HL-60 (cell line): Measurements from ENCODE around the gene IL6ST.

Experiments used
- DNase-seq, 2 experiments: peaks; one replicate each; pipeline ENCODE4 v3.0.0-alpha.2; 2010 to 2020; ENCODE audit warnings: low read depth in 1 of 2, low spot score in 1 of 2
- H3K27ac ChIP-seq: fragments of 250-450 bp; sonication (Bioruptor Pico); replicated peaks from 2 replicates; pipeline ENCODE4 v1.5.1; 2020; ENCODE audit warnings: mild to moderate bottlenecking, moderate library complexity
- H3K27me3 ChIP-seq: fragments of 250-450 bp; sonication (Bioruptor Pico); 2 replicates; pipeline ENCODE4 v1.5.1; 2021; ENCODE audit warnings: mild to moderate bottlenecking, moderate library complexity; ENCODE audit not compliant: insufficient read depth, poor library complexity, severe bottlenecking
- H3K4me3 ChIP-seq: replicated peaks from 2 replicates; pipeline ENCODE4 v1.5.1; 2011; ENCODE audit warnings: mild to moderate bottlenecking, control low read depth, low read length; ENCODE audit not compliant: insufficient read depth
- GABPA ChIP-seq: IDR thresholded peaks from 2 replicates; pipeline ENCODE4 v1.6.1; 2012; ENCODE audit warnings: low read depth
- POLR2AphosphoS5 ChIP-seq: IDR thresholded peaks from 2 replicates; pipeline ENCODE4 v1.6.1; 2012; ENCODE audit warnings: low read depth
- SPI1 ChIP-seq: IDR thresholded peaks from 2 replicates; pipeline ENCODE4 v1.6.1; 2012; ENCODE audit warnings: low read depth, mild to moderate bottlenecking, borderline replicate concordance
- TF ChIP-seq, protein P1 (sequence below): IDR thresholded peaks from 2 replicates; pipeline ENCODE4 v1.6.1; 2012; ENCODE audit warnings: low read depth; ENCODE audit not compliant: insufficient replicate concordance
- TF ChIP-seq, protein P2 (sequence below): IDR thresholded peaks from one replicate; pipeline ENCODE4 v1.5.1; 2011; ENCODE audit warnings: low read length, control low read depth, inconsistent platforms; ENCODE audit not compliant: insufficient read depth

The IL6ST gene

DNA sequence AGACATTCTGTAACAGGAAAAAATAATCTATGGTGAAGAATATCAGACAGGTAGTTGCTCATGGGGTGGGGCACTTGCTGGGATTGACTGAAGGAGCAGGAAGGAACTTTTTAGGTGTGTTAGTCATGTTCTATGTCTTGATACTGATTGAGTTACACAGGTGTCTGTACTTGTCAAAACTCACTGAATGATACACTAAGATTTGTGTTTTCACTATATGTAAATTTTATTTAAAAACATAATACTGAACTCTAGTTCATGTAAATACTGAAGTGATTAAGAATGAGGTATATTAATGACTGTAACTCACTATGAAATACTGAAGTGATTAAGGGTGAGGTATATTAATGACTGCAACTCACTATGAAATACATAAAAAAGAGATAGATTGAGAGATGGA, 28.5 kb downstream of the IL6ST start:
- no peak for TF ChIP-seq POLR2AphosphoS5
- TF ChIP-seq, protein P1, sequence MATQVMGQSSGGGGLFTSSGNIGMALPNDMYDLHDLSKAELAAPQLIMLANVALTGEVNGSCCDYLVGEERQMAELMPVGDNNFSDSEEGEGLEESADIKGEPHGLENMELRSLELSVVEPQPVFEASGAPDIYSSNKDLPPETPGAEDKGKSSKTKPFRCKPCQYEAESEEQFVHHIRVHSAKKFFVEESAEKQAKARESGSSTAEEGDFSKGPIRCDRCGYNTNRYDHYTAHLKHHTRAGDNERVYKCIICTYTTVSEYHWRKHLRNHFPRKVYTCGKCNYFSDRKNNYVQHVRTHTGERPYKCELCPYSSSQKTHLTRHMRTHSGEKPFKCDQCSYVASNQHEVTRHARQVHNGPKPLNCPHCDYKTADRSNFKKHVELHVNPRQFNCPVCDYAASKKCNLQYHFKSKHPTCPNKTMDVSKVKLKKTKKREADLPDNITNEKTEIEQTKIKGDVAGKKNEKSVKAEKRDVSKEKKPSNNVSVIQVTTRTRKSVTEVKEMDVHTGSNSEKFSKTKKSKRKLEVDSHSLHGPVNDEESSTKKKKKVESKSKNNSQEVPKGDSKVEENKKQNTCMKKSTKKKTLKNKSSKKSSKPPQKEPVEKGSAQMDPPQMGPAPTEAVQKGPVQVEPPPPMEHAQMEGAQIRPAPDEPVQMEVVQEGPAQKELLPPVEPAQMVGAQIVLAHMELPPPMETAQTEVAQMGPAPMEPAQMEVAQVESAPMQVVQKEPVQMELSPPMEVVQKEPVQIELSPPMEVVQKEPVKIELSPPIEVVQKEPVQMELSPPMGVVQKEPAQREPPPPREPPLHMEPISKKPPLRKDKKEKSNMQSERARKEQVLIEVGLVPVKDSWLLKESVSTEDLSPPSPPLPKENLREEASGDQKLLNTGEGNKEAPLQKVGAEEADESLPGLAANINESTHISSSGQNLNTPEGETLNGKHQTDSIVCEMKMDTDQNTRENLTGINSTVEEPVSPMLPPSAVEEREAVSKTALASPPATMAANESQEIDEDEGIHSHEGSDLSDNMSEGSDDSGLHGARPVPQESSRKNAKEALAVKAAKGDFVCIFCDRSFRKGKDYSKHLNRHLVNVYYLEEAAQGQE = no peak
- TF ChIP-seq, protein P2, sequence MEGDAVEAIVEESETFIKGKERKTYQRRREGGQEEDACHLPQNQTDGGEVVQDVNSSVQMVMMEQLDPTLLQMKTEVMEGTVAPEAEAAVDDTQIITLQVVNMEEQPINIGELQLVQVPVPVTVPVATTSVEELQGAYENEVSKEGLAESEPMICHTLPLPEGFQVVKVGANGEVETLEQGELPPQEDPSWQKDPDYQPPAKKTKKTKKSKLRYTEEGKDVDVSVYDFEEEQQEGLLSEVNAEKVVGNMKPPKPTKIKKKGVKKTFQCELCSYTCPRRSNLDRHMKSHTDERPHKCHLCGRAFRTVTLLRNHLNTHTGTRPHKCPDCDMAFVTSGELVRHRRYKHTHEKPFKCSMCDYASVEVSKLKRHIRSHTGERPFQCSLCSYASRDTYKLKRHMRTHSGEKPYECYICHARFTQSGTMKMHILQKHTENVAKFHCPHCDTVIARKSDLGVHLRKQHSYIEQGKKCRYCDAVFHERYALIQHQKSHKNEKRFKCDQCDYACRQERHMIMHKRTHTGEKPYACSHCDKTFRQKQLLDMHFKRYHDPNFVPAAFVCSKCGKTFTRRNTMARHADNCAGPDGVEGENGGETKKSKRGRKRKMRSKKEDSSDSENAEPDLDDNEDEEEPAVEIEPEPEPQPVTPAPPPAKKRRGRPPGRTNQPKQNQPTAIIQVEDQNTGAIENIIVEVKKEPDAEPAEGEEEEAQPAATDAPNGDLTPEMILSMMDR = no peak
- TF ChIP-seq SPI1 = no peak
- TF ChIP-seq GABPA = no peak

DNA sequence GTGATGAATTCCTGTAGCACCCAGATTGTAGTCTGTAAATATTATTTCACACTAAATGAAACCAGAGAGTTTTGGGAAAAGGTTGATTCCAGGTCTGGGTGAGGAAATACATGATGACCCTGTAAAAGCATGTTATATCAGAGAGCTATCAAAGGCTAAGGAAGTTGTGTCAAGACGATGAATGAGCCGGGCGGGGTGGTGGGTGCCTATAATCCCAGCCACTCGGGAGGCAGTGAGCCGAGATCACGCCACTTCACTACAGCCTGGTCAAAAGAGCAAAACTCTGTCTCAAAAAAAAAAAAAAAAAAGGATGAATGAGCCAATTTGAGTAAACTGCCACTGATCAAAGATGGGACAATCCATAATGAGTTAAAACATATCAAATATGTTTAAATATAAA, 29.2 kb downstream of the IL6ST start:
- no peak overlapping the region for H3K4me3 ChIP-seq
- no peak for DNase-seq
- no peak for TF ChIP-seq GABPA
- TF ChIP-seq, protein P2 = no peak
- TF ChIP-seq, protein P1 = no peak
- no peak for TF ChIP-seq POLR2AphosphoS5
- TF ChIP-seq SPI1 = no peak

More for the DNA sequence above, 28.5 kb downstream of the IL6ST start:
- DNase-seq = no peak
- Histone ChIP-seq H3K4me3 (no peak overlapping the region), H3K27ac (no peak overlapping the region), H3K27me3 (no peaks in the 10 kb centered on the region)

DNA sequence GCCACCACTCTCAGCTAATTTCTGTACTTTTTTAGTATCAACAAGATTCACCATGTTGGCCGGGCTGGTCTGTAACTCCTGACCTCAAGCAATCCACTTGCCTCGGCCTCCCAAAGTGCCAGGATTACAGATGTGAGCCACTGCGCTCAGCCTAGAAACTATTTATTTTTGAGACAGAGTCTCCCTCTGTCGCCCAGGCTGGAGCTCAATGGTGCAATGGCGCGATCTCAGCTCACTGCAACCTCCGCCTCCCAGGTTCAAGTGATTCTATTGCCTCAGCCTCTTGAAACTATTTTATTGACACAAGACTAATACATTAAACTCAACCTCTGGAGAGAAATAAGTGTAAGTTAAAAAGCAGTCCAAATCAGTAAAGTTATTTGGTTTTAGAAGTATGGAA, 34.0 kb downstream of the IL6ST start:
- Histone ChIP-seq H3K27me3 (no peaks in the 10 kb centered on the region), H3K4me3 (no peak overlapping the region), H3K27ac (no peak overlapping the region)
- TF ChIP-seq GABPA = no peak
- no peak for TF ChIP-seq POLR2AphosphoS5
- TF ChIP-seq, protein P2 = no peak
- TF ChIP-seq, protein P1 = no peak
- no peak for TF ChIP-seq SPI1
- DNase-seq = no peak

More for the DNA sequence above, 29.2 kb downstream of the IL6ST start:
- H3K27ac ChIP-seq = no peak overlapping the region
- H3K27me3 ChIP-seq = no peaks in the 10 kb centered on the region
